Measurements from ENCODE around the gene CACNA1F. TPM values are rescaled to one million over a fixed set of nuclear protein-coding genes. Genes with fewer than 3 reads are reported as not detected.

Gene CACNA1F
- total RNA-seq, 2 experiments from 2014 or later: 1.1 to 1.2 TPM

DNA sequence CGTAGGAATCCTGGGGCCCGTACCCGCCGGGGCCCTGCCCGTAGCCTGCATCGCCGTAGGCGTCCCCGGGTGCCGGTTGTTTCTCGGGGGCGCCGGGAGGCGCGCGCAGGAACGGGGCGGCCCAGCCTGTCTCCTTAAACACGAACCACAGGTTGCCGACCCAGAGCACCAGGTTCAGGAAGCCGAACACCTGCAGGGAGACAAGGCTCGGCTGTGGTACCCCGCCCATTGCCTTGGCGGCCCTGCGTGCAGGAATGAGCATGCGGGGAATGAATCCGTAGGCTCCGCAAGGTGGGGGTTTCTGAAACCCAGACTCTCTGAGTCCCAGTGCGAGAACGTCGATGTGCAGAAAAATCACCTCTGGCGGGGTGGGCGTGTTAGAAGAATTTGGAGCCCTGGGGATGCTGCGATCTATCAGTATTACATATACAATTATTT, 41.5 kb downstream of the CACNA1F start:
- peaks cover 24% of the 10 kb centered on the region for H3K4me1 ChIP-seq (ENCODE audit: insufficient read depth, low read length)
- peak overlapping the region; percentile 74 for H3K4me3 ChIP-seq (ENCODE audit: low read length)
- POLR2A ChIA-PET: interaction anchor here (0.7 to 4.8 kb wide), 16 partner anchors 9 to 936 kb away, joined by 3 to 50 read pairs (median 6); partner anchors contain the start of genes CACNA1F, CCDC22, GRIPAP1 and OTUD5
- ATAC-seq (ENCODE audit: poor library complexity) (peak; percentile 8), DNase-seq (peak in 4 of 14 experiments; percentile 5 to 62 (median 36))
- peak overlapping the region; percentile 70 to 72 for H3K27ac ChIP-seq (ENCODE audit: low read depth in 1 of 2, low read length in 2 of 2)
- no peaks in the 10 kb centered on the region for H3K9me3 ChIP-seq (ENCODE audit: control insufficient read depth in 1 of 2, insufficient read depth in 1 of 2, low read length in 2 of 2)
- Mint-ChIP-seq H3K27ac (peak overlapping the region; percentile 67), H3K4me3 (peak overlapping the region; percentile 90), H3K9me3 (no peaks in the 10 kb centered on the region), H3K4me1 (ENCODE audit: low read depth) (peaks cover 28% of the 10 kb centered on the region), H3K27me3 (no peaks in the 10 kb centered on the region), H3K36me3 (ENCODE audit: low read depth) (no peaks in the 10 kb centered on the region)
- CTCF ChIA-PET: interaction anchor here (0.6 to 1.3 kb wide), 2 partner anchors 36 to 568 kb away, joined by 4 read pairs; no protein-coding TSS in a partner anchor
- no peaks in the 10 kb centered on the region for H3K36me3 ChIP-seq (ENCODE audit: insufficient read depth, low read length)
- H3K27me3 ChIP-seq (ENCODE audit: control insufficient read depth in 1 of 2, insufficient read depth in 2 of 2, low read length in 2 of 2): no peaks in the 10 kb centered on the region
- TF ChIP-seq, protein P1, sequence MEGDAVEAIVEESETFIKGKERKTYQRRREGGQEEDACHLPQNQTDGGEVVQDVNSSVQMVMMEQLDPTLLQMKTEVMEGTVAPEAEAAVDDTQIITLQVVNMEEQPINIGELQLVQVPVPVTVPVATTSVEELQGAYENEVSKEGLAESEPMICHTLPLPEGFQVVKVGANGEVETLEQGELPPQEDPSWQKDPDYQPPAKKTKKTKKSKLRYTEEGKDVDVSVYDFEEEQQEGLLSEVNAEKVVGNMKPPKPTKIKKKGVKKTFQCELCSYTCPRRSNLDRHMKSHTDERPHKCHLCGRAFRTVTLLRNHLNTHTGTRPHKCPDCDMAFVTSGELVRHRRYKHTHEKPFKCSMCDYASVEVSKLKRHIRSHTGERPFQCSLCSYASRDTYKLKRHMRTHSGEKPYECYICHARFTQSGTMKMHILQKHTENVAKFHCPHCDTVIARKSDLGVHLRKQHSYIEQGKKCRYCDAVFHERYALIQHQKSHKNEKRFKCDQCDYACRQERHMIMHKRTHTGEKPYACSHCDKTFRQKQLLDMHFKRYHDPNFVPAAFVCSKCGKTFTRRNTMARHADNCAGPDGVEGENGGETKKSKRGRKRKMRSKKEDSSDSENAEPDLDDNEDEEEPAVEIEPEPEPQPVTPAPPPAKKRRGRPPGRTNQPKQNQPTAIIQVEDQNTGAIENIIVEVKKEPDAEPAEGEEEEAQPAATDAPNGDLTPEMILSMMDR (IDR thresholded peaks at IDR 0.05): no peak
- intact Hi-C loops (cut with DNase I, micrococcal nuclease): loop anchor here (1.0 to 5.0 kb wide), 5 partner anchors 41 to 563 kb away; partner anchors contain the start of genes CACNA1F (in 1 of the 2) and PPP1R3F (in 1 of the 2)

DNA sequence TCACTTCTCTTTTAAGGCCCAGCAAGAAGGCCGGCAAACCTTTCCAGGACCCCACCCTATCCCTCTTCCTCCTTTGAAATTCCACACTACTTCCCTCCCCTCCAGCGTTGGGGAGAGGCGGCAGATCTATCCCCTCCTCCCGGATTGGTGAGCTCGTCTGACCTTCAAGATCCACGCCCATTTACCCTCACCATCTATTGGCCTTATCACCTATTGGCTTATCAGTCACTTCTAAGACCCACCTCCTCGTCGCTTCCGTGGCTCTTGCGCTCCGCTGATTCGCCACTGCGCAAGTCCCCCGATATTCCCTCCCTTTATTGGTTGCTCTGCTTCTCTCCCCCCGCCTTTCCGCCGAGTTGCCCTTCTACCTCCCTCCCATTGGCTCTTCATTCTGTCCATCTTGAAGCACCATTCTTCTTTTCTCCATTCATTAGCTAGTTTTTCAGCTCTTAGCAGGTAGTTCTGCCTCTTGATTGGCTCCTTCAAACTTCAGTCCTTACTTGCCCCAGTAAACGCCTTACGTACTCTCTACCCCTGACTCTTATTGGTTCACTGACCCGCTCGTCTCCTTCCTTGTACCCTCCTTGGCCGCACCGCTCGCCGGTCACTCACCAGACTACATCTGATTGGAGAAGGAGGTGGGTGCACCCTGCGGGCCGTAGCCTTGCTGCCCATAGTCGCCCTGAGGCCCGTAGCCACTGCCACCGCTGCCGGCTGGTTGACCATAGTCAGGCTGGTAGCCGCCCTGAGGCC, 42.1 kb downstream of the CACNA1F start:
- Histone ChIP-seq H3K36me3 (ENCODE audit: insufficient read depth, low read length) (no peaks in the 10 kb centered on the region), H3K27ac (ENCODE audit: low read depth in 1 of 2, low read length in 2 of 2) (peak overlapping the region; percentile 70 to 72), H3K9me3 (ENCODE audit: control insufficient read depth in 1 of 2, insufficient read depth in 1 of 2, low read length in 2 of 2) (no peaks in the 10 kb centered on the region), H3K4me3 (ENCODE audit: low read length) (peak overlapping the region; percentile 74), H3K27me3 (ENCODE audit: control insufficient read depth in 1 of 2, insufficient read depth in 2 of 2, low read length in 2 of 2) (no peaks in the 10 kb centered on the region), H3K4me1 (ENCODE audit: insufficient read depth, low read length) (peaks cover 29% of the 10 kb centered on the region)
- Mint-ChIP-seq H3K27ac (peak overlapping the region; percentile 67), H3K9me3 (no peaks in the 10 kb centered on the region), H3K4me1 (ENCODE audit: low read depth) (peaks cover 28% of the 10 kb centered on the region), H3K36me3 (ENCODE audit: low read depth) (no peaks in the 10 kb centered on the region), H3K4me3 (peak overlapping the region; percentile 90), H3K27me3 (no peaks in the 10 kb centered on the region)
- peak; percentile 88 for ATAC-seq (ENCODE audit: poor library complexity)
- TF ChIP-seq, protein P1 (IDR thresholded peaks at IDR 0.05): no peak
- intact Hi-C loops (cut with DNase I, micrococcal nuclease): loop anchor here (1.0 to 5.0 kb wide), 4 partner anchors 41 to 563 kb away; partner anchors contain the start of genes CACNA1F (in 1 of the 2) and PPP1R3F (in 1 of the 2)
- CTCF ChIA-PET: interaction anchor here (0.6 to 2.0 kb wide), 4 partner anchors 24 to 567 kb away, joined by 4 to 6 read pairs (median 4); no protein-coding TSS in a partner anchor
- POLR2A ChIA-PET: interaction anchor here (0.7 to 4.8 kb wide), 19 partner anchors 10 to 1973 kb away, joined by 3 to 50 read pairs (median 4); partner anchors contain the start of genes CACNA1F, CCDC22, CDK16 and GRIPAP1
- peak; percentile 64 to 97 (median 79) for DNase-seq

DNA sequence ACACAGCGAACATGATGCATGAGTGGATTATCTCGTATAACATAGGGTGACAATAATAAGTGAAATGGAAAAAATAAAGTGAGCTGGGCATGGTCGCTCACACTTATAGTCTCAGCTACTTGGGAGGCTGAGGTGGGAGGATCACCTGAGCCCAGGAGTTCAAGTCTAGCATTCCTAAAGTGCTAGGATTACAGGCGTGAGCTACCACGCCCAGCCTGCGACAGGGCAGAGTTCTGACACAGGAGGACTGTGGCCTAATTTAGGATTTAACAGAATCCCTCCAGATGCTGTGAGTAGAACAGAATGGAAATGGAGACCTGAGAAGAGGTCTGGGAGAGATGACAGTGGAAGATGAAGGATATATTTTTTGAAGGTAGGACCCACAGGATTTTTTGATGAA, 43.5 kb downstream of the CACNA1F start:
- peaks cover 39% of the 10 kb centered on the region for H3K4me1 ChIP-seq (ENCODE audit: insufficient read depth, low read length)
- H3K4me3 Mint-ChIP-seq: peak overlapping the region; percentile 67
- ChIA-PET CTCF (interaction anchor here (1.0 to 2.0 kb wide), 2 partner anchors 23 to 26 kb away, joined by 3 to 6 read pairs; no protein-coding TSS in a partner anchor), POLR2A (interaction anchor here (0.7 to 4.8 kb wide), 2 partner anchors 23 to 252 kb away, joined by 4 to 50 read pairs; no protein-coding TSS in a partner anchor)
- TF ChIP-seq, protein P1 (IDR thresholded peaks at IDR 0.05): no peak
- no peak overlapping the region for H3K4me3 ChIP-seq (ENCODE audit: low read length)
- no peaks in the 10 kb centered on the region for H3K36me3 Mint-ChIP-seq (ENCODE audit: low read depth)
- H3K27ac Mint-ChIP-seq: peak overlapping the region; percentile 67
- H3K9me3 ChIP-seq (ENCODE audit: control insufficient read depth in 1 of 2, insufficient read depth in 1 of 2, low read length in 2 of 2): no peaks in the 10 kb centered on the region
- no peaks in the 10 kb centered on the region for H3K27me3 ChIP-seq (ENCODE audit: control insufficient read depth in 1 of 2, insufficient read depth in 2 of 2, low read length in 2 of 2)
- H3K27me3 Mint-ChIP-seq: no peaks in the 10 kb centered on the region
- no peaks in the 10 kb centered on the region for H3K36me3 ChIP-seq (ENCODE audit: insufficient read depth, low read length)
- intact Hi-C loops (cut with DNase I, micrococcal nuclease): loop anchor here in 1 of 2 experiments (5.0 kb wide), 2 partner anchors 43 to 563 kb away; partner anchors contain the start of gene CACNA1F
- H3K9me3 Mint-ChIP-seq: no peaks in the 10 kb centered on the region
- ATAC-seq (ENCODE audit: poor library complexity): no peak
- no peak for DNase-seq
- H3K4me1 Mint-ChIP-seq (ENCODE audit: low read depth): peaks cover 35% of the 10 kb centered on the region
- H3K27ac ChIP-seq (ENCODE audit: low read depth in 1 of 2, low read length in 2 of 2): no peak overlapping the region

Measured in CD4-positive, alpha-beta T cell (primary cell).